GM23338 (cell line): ENCODE data around the gene MTHFD1. TPM values are rescaled to one million over a fixed set of nuclear protein-coding genes. Genes with fewer than 3 reads are reported as not detected.
A peak's percentile ranks its signal among the peaks of the same experiment; 100 is the strongest.

ENCODE experiments used
- ATAC-seq: fragments of 200-7000 bp; cut with Tn5 transposase; 3 replicates; pipeline ENCODE4 v1.9.1; 2020
- DNase-seq: peaks from one replicate; pipeline ENCODE4 v3.0.0-alpha.2; 2015; ENCODE audit warnings: low spot score
- H2AFZ ChIP-seq: fragments of 200-600 bp; sonication (generic); 2 replicates; pipeline ENCODE4 v1.8.0; 2016; ENCODE audit warnings: antibody characterized with exemption, mild to moderate bottlenecking, moderate library complexity
- H3F3A ChIP-seq: fragments of 200-600 bp; sonication (generic); replicated peaks from 2 replicates; pipeline ENCODE4 v1.8.0; 2017; ENCODE audit warnings: antibody characterized with exemption, mixed run types, low read depth
- H3K27ac ChIP-seq: fragments of 200-600 bp; sonication (generic); 2 replicates; pipeline ENCODE4 v1.6.1; 2016; ENCODE audit warnings: low read depth
- H3K27me3 ChIP-seq: fragments of 200-600 bp; sonication (generic); 2 replicates; pipeline ENCODE4 v1.8.0; 2016; ENCODE audit warnings: mild to moderate bottlenecking, mixed run types, moderate library complexity; ENCODE audit not compliant: insufficient read depth
- H3K36me3 ChIP-seq: fragments of 200-600 bp; sonication (generic); 2 replicates; pipeline ENCODE4 v1.8.0; 2016; ENCODE audit warnings: mild to moderate bottlenecking; ENCODE audit not compliant: insufficient read depth
- H3K4me1 ChIP-seq: fragments of 200-600 bp; sonication (generic); 2 replicates; pipeline ENCODE4 v1.8.0; 2016; ENCODE audit warnings: mild to moderate bottlenecking, moderate library complexity; ENCODE audit not compliant: insufficient read depth
- H3K4me2 ChIP-seq: fragments of 200-600 bp; sonication (generic); 2 replicates; pipeline ENCODE4 v1.7.1; 2017; ENCODE audit warnings: mixed run types
- H3K4me3 ChIP-seq: fragments of 200-600 bp; sonication (generic); 2 replicates; pipeline ENCODE4 v1.6.1; 2016; ENCODE audit warnings: mixed run types
- H3K79me2 ChIP-seq: fragments of 200-600 bp; sonication (generic); replicated peaks from 2 replicates; pipeline ENCODE4 v1.8.0; 2017; ENCODE audit warnings: mild to moderate bottlenecking; ENCODE audit not compliant: insufficient read depth
- H3K9me2 ChIP-seq: fragments of 200-600 bp; sonication (generic); 2 replicates; pipeline ENCODE4 v1.8.0; 2017; ENCODE audit not compliant: insufficient read depth
- H4K20me1 ChIP-seq: fragments of 200-600 bp; sonication (generic); replicated peaks from 2 replicates; pipeline ENCODE4 v1.8.0; 2017; ENCODE audit warnings: mild to moderate bottlenecking; ENCODE audit not compliant: insufficient read depth
- H3K27ac Mint-ChIP-seq: 2 replicates; pipeline ENCODE4 v1.8.0; 2020; ENCODE audit warnings: inconsistent platforms, mild to moderate bottlenecking, moderate library complexity, mixed read lengths
- H3K27me3 Mint-ChIP-seq: 3 replicates; pipeline ENCODE4 v1.8.0; 2022; ENCODE audit warnings: low read depth, mild to moderate bottlenecking, moderate library complexity, mixed read lengths, inconsistent platforms; ENCODE audit not compliant: insufficient read depth, poor library complexity
- H3K36me3 Mint-ChIP-seq: 3 replicates; pipeline ENCODE4 v1.8.0; 2021; ENCODE audit warnings: low read depth, mild to moderate bottlenecking, inconsistent platforms, moderate library complexity, mixed read lengths
- H3K4me1 Mint-ChIP-seq: 3 replicates; pipeline ENCODE4 v1.8.0; 2020; ENCODE audit warnings: mild to moderate bottlenecking, inconsistent platforms, mixed read lengths
- H3K4me3 Mint-ChIP-seq: 3 replicates; pipeline ENCODE4 v1.8.0; 2021; ENCODE audit warnings: moderate library complexity, mild to moderate bottlenecking, inconsistent platforms, mixed read lengths
- H3K9me3 Mint-ChIP-seq: 3 replicates; pipeline ENCODE4 v1.8.0; 2020; ENCODE audit warnings: moderate library complexity, mild to moderate bottlenecking, inconsistent platforms, mixed read lengths
- CREB1 ChIP-seq: fragments of 250-450 bp; sonication (Bioruptor Pico); IDR thresholded peaks from 2 replicates; pipeline ENCODE4 v1.5.0; 2020; ENCODE audit warnings: low read depth, mild to moderate bottlenecking, moderate library complexity
- ETS1 ChIP-seq: IDR thresholded peaks from 2 replicates; pipeline ENCODE4 v1.6.1; 2016; ENCODE audit warnings: antibody characterized with exemption
- EZH2 ChIP-seq: fragments of 200-600 bp; sonication (generic); IDR thresholded peaks from one replicate; pipeline ENCODE4 v1.8.0; 2017; ENCODE audit warnings: antibody characterized with exemption, mild to moderate bottlenecking, low read depth; ENCODE audit not compliant: unreplicated experiment
- EZH2phosphoT487 ChIP-seq: fragments of 200-600 bp; sonication (generic); IDR thresholded peaks from one replicate; pipeline ENCODE4 v1.8.1; 2018; ENCODE audit warnings: antibody characterized with exemption; ENCODE audit not compliant: unreplicated experiment
- JUNB ChIP-seq: IDR thresholded peaks from one replicate; pipeline ENCODE4 v1.6.1; 2016; ENCODE audit warnings: antibody characterized with exemption; ENCODE audit not compliant: unreplicated experiment
- POLR2AphosphoS5 ChIP-seq: IDR thresholded peaks from 2 replicates; pipeline ENCODE4 v1.6.1; 2016; ENCODE audit warnings: antibody characterized with exemption, low read depth
- REST ChIP-seq: IDR thresholded peaks from one replicate; pipeline ENCODE4 v1.6.1; 2018; ENCODE audit warnings: antibody characterized with exemption; ENCODE audit not compliant: unreplicated experiment
- STAT1 ChIP-seq: IDR thresholded peaks from one replicate; pipeline ENCODE4 v1.6.1; 2016; ENCODE audit warnings: antibody characterized with exemption; ENCODE audit not compliant: unreplicated experiment
- ZNF114 ChIP-seq: fragments of 250-450 bp; sonication (Bioruptor Pico); IDR thresholded peaks from 2 replicates; pipeline ENCODE4 v1.5.0; 2020; ENCODE audit warnings: mild to moderate bottlenecking, moderate library complexity
- ZNF331 ChIP-seq: fragments of 250-450 bp; sonication (Bioruptor Pico); IDR thresholded peaks from 2 replicates; pipeline ENCODE4 v1.5.0; 2020; ENCODE audit warnings: low read depth, mild to moderate bottlenecking, moderate library complexity
- ZNF462 ChIP-seq: fragments of 250-450 bp; sonication (Bioruptor Pico); IDR thresholded peaks from 2 replicates; pipeline ENCODE4 v1.5.0; 2020; ENCODE audit warnings: mild to moderate bottlenecking, moderate library complexity
- polyA plus RNA-seq: library from polyadenylated mRNA; unstranded; fragments of >200 nt; fragmentation: Nextera tagmentation; extraction: Ambion mirVana; gene quantifications from 2 replicates; pipeline ENCODE4 v1.2.1, GENCODE V29; 2016
- total RNA-seq: library from RNA; depleted of rRNA; stranded (reverse); fragments of >200 nt; shearing (Covaris generic); gene quantifications from 2 replicates; pipeline ENCODE4 v1.2.3, GENCODE V29; 2014

MTHFD1 gene
- total and polyA plus RNA-seq, 2 experiments from 2014 or later: 219 to 237 TPM

DNA sequence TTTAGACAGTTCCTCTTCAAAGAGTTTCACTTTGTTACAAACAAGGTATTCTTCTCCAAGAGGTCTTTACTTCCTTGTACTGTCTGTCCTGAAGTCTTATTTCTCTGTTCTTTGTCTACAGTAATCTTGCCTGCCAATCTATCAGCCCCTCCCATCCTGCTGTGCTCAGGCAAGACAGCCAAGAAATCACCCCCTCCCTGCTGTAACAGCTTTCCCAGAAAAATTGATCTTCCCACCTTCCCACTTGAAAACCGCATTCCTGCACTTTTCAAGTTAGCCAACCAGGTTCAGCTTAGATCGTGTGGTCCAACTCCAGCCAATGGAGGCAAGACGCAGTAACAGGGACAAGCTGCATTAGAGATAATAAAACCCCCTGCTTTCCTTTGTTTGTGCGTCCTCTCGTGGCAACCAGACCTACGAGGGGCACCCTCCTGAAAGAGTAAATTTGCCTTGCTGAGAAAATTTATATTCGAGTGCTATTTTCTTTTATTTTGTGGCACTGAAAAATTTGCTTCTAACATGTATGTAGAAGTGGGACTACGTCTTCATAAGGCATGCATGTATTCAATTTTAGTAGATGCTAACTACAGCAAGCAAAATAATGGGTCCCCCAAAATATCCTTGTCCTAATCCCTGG, 47.5 kb upstream of the MTHFD1 start:
- peaks cover 9% of the 10 kb centered on the region for H3K79me2 ChIP-seq
- H3K4me3 Mint-ChIP-seq: peak overlapping the region; percentile 20; the same call in 1 of the 3 replicates
- H3K4me2 ChIP-seq: no peak overlapping the region
- no peak overlapping the region for H3K4me3 ChIP-seq
- peaks cover 22% of the 10 kb centered on the region for H3K36me3 Mint-ChIP-seq
- H2AFZ ChIP-seq: no peak overlapping the region
- H3K9me3 Mint-ChIP-seq: peaks cover 25% of the 10 kb centered on the region
- H3K4me1 Mint-ChIP-seq: peaks cover 19% of the 10 kb centered on the region
- peaks cover 14% of the 10 kb centered on the region for H3K4me1 ChIP-seq
- no peaks in the 10 kb centered on the region for H3K9me2 ChIP-seq
- H3F3A ChIP-seq: peaks cover 8% of the 10 kb centered on the region
- no peak overlapping the region; the same call in 1 of the 2 replicates for H3K27ac Mint-ChIP-seq
- H3K27ac ChIP-seq: no peak overlapping the region
- H3K36me3 ChIP-seq: peaks cover 3% of the 10 kb centered on the region; the same call in 1 of the 2 replicates
- H3K27me3 ChIP-seq: no peaks in the 10 kb centered on the region
- TF ChIP-seq JUNB: no peak
- no peak for TF ChIP-seq EZH2phosphoT487
- TF ChIP-seq CREB1 (CRISPR knock-in tag): no peak
- no peak for TF ChIP-seq POLR2AphosphoS5
- TF ChIP-seq STAT1: no peak
- no peak for TF ChIP-seq REST
- no peak for TF ChIP-seq ETS1
- TF ChIP-seq EZH2: no peak
- no peak for TF ChIP-seq ZNF114 (CRISPR knock-in tag)
- no peak for TF ChIP-seq ZNF462 (CRISPR knock-in tag)
- TF ChIP-seq ZNF331 (CRISPR knock-in tag): no peak
- ATAC-seq: no peak
- peaks cover 15% of the 10 kb centered on the region for H3K27me3 Mint-ChIP-seq
- DNase-seq: peak; percentile 44
- no peaks in the 10 kb centered on the region for H4K20me1 ChIP-seq
